ENCODE measurements around the gene STAP2. TPM values are rescaled to one million over a fixed set of nuclear protein-coding genes. Genes with fewer than 3 reads are reported as not detected.

STAP2 gene
- total and polyA plus RNA-seq, 9 of the 15 experiments (the other 6 are each of a cell fraction or from before 2014, with no cell fraction given), result 1.2 to 9.8 (median 4.5) TPM

- peak; percentile 50; the same call in 1 of the 2 replicates for TF ChIP-seq SPI1 (IDR thresholded peaks at IDR 0.05; ENCODE audit: borderline replicate concordance, low read depth, low read length)
- peak; percentile 70 for TF ChIP-seq RB1 (IDR thresholded peaks at IDR 0.05; ENCODE audit: low read depth)
- peak; percentile 87 for TF ChIP-seq EGR1 (conservative IDR thresholded peaks at IDR 0.05)
- no peak for TF ChIP-seq PREB (CRISPR knock-in tag; IDR thresholded peaks at IDR 0.05)
- TF ChIP-seq FOXJ3 (CRISPR knock-in tag; IDR thresholded peaks at IDR 0.05), result no peak
- TF ChIP-seq SIN3B (IDR thresholded peaks at IDR 0.05; ENCODE audit: low read depth), result no peak
- peak; percentile 76 for TF ChIP-seq RNF2 (IDR thresholded peaks at IDR 0.05)
- TF ChIP-seq JUNB (CRISPR knock-in tag; conservative IDR thresholded peaks at IDR 0.05), result 0 out of 2 replicates have a peak, but pooled peaks have one; percentile 24
- no peak for TF ChIP-seq ATF1 (CRISPR knock-in tag; IDR thresholded peaks at IDR 0.05)
- peak; percentile 42 for TF ChIP-seq ATF1 (tag; IDR thresholded peaks at IDR 0.05)
- TF ChIP-seq AFF4 (CRISPR knock-in tag; IDR thresholded peaks at IDR 0.05), result 0 out of 2 replicates have a peak, but pooled peaks have one; percentile 33
- TF ChIP-seq ATF6 (CRISPR knock-in tag; IDR thresholded peaks at IDR 0.05), result 0 out of 2 replicates have a peak, but pooled peaks have one; percentile 55
- 0 out of 2 replicates have a peak, but pooled peaks have one; percentile 62 for TF ChIP-seq HMGXB4 (CRISPR knock-in tag; IDR thresholded peaks at IDR 0.05)
- TF ChIP-seq GMEB1 (CRISPR knock-in tag; IDR thresholded peaks at IDR 0.05), result peak; percentile 38; the same call in 1 of the 2 replicates
- TF ChIP-seq POLR2B (IDR thresholded peaks at IDR 0.05; ENCODE audit: low read depth, partially characterized antibody), result peak; percentile 77
- TF ChIP-seq PKNOX1 (IDR thresholded peaks at IDR 0.05), result peak; percentile 79
- peak; percentile 97 for TF ChIP-seq ZC3H8 (IDR thresholded peaks at IDR 0.05)
Measured at GRCh38 chr19:4328243-4328990, 10.2 kb downstream of the STAP2 start (continued).
